ENCODE results near the gene PCNX2. TPM values are rescaled to one million over a fixed set of nuclear protein-coding genes. Genes with fewer than 3 reads are reported as not detected.

PCNX2 gene
- total and polyA plus RNA-seq, 2 of the 8 experiments (the other 6 are each of a cell fraction or from before 2014, with no cell fraction given): 46.1 to 57.6 TPM

GRCh38 chr1:232998138-232998537 lies 297.4 kb downstream of the PCNX2 start:
- Histone ChIP-seq H4K8ac (ENCODE audit: extremely low read depth, insufficient read depth, low read length) (no peak overlapping the region), H4K5ac (ENCODE audit: insufficient read length, low read depth, low read length) (no peak overlapping the region), H3K23ac (ENCODE audit: insufficient read length) (no peak overlapping the region), H3K36me3 (ENCODE audit: control insufficient read depth in 2 of 4, insufficient read depth in 4 of 4, low read length in 3 of 4) (peaks cover 7 to 69% (median 34%) of the 10 kb centered on the region in 4 experiments), H3K9ac (replicated peaks in 1 of 4; ENCODE audit: extremely low read depth in 1 of 4, low read depth in 3 of 4, low read length in 3 of 4) (no peak overlapping the region), H3K79me1 (ENCODE audit: low read depth, low read length) (no peaks in the 10 kb centered on the region; the same call in 1 of the 2 replicates), H3K4me1 (replicated peaks in 1 of 4; ENCODE audit: control insufficient read depth in 3 of 4, insufficient read depth in 4 of 4, low read length in 3 of 4) (no peaks in the 10 kb centered on the region), H3K9me3 (ENCODE audit: insufficient read depth in 2 of 2, low read depth in 1 of 2, low read length in 1 of 2) (peaks cover 14 to 19% of the 10 kb centered on the region in 2 experiments), H2BK20ac (ENCODE audit: low read length) (no peak overlapping the region), H2BK120ac (replicated peaks; ENCODE audit: low read depth, low read length) (no peak overlapping the region), H3K23me2 (ENCODE audit: low read depth, low read length) (no peaks in the 10 kb centered on the region), H3K18ac (ENCODE audit: extremely low read depth, low read length) (no peak overlapping the region), H3K4ac (replicated peaks; ENCODE audit: insufficient read length, low read depth, low read length) (no peak overlapping the region), H3K4me3 (ENCODE audit: extremely low read depth in 1 of 4, insufficient read depth in 2 of 4, low read depth in 3 of 4, low read length in 4 of 4) (no peak overlapping the region), H2AK5ac (ENCODE audit: low read depth, low read length) (no peak overlapping the region), H2AFZ (ENCODE audit: low read length) (no peak overlapping the region), H4K91ac (replicated peaks; ENCODE audit: insufficient read length, low read length) (no peak overlapping the region), H3K79me2 (ENCODE audit: control insufficient read depth in 1 of 2, insufficient read depth in 2 of 2, low read length in 2 of 2) (no peaks in the 10 kb centered on the region), H3K27ac (ENCODE audit: low read depth, low read length) (no peak overlapping the region), H3K14ac (ENCODE audit: insufficient read length) (no peak overlapping the region), H4K20me1 (replicated peaks in 1 of 2; ENCODE audit: control insufficient read depth in 1 of 2, insufficient read depth in 2 of 2, low read length in 2 of 2) (no peaks in the 10 kb centered on the region), H3K4me2 (ENCODE audit: insufficient read depth in 1 of 2, low read depth in 2 of 2, low read length in 2 of 2) (no peak overlapping the region), H2BK15ac (ENCODE audit: low read length) (no peak overlapping the region), H3K56ac (replicated peaks; ENCODE audit: insufficient read length, low read depth, low read length) (no peak overlapping the region), H2BK12ac (ENCODE audit: low read depth, low read length) (no peak overlapping the region), H3K27me3 (replicated peaks in 1 of 4; ENCODE audit: control insufficient read depth in 3 of 4, extremely low read depth in 1 of 4, insufficient read depth in 3 of 4, low read length in 3 of 4) (no peaks in the 10 kb centered on the region), H2BK5ac (ENCODE audit: low read depth, low read length) (no peak overlapping the region)
- POLR2A ChIA-PET (ENCODE audit: partially characterized antibody): no interaction called here
- 95% methylated on average over 15 of the region's 15 CpGs; no CpG with 5 or more reads in 1 of the 2 experiments for WGBS, 2 experiments (ENCODE audit: extremely low coverage in 1 of 2, insufficient coverage in 1 of 2, insufficient read length in 1 of 2, insufficient replicate concordance in 2 of 2, low coverage in 1 of 2, low lambda C conversion rate in 2 of 2, missing lambda C conversion rate in 1 of 2)
- FAIRE-seq: no peak
- DNase-seq (ENCODE audit: low read depth in 1 of 2, low spot score in 2 of 2): no peak
- CTCF ChIA-PET (ENCODE audit: partially characterized antibody): no interaction called here
- TF ChIP-seq CTCF (IDR thresholded peaks at IDR 0.05; ENCODE audit: control extremely low read depth in 1 of 3, insufficient read depth in 1 of 3, low read depth in 1 of 3, low read length in 3 of 3) (peak in 2 of 3 experiments; percentile 20 to 26; a peak in 2 of 4 replicates), RAD21 (IDR thresholded peaks at IDR 0.05 in 1 of 2, conservative IDR thresholded peaks at IDR 0.05 in 1 of 2; ENCODE audit: low read depth in 2 of 2, low read length in 2 of 2) (peak; percentile 2 to 11; a peak in 1 of 4 replicates), ZNF274 (IDR thresholded peaks at IDR 0.05; ENCODE audit: borderline replicate concordance, extremely low read depth, low read length) (no peak)
